GM23338 (cell line): Measurements from ENCODE around the gene RPL39L. TPM values are rescaled to one million over a fixed set of nuclear protein-coding genes. Genes with fewer than 3 reads are reported as not detected.

Experiments used
- ATAC-seq: fragments of 200-7000 bp; cut with Tn5 transposase; 3 replicates; pipeline ENCODE4 v1.9.1; 2020
- DNase-seq: peaks from one replicate; pipeline ENCODE4 v3.0.0-alpha.2; 2015; ENCODE audit warnings: low spot score
- H2AFZ ChIP-seq: fragments of 200-600 bp; sonication (generic); 2 replicates; pipeline ENCODE4 v1.8.0; 2016; ENCODE audit warnings: antibody characterized with exemption, mild to moderate bottlenecking, moderate library complexity
- H3F3A ChIP-seq: fragments of 200-600 bp; sonication (generic); replicated peaks from 2 replicates; pipeline ENCODE4 v1.8.0; 2017; ENCODE audit warnings: antibody characterized with exemption, mixed run types, low read depth
- H3K27ac ChIP-seq: fragments of 200-600 bp; sonication (generic); 2 replicates; pipeline ENCODE4 v1.6.1; 2016; ENCODE audit warnings: low read depth
- H3K27me3 ChIP-seq: fragments of 200-600 bp; sonication (generic); 2 replicates; pipeline ENCODE4 v1.8.0; 2016; ENCODE audit warnings: mild to moderate bottlenecking, mixed run types, moderate library complexity; ENCODE audit not compliant: insufficient read depth
- H3K36me3 ChIP-seq: fragments of 200-600 bp; sonication (generic); 2 replicates; pipeline ENCODE4 v1.8.0; 2016; ENCODE audit warnings: mild to moderate bottlenecking; ENCODE audit not compliant: insufficient read depth
- H3K4me1 ChIP-seq: fragments of 200-600 bp; sonication (generic); 2 replicates; pipeline ENCODE4 v1.8.0; 2016; ENCODE audit warnings: mild to moderate bottlenecking, moderate library complexity; ENCODE audit not compliant: insufficient read depth
- H3K4me2 ChIP-seq: fragments of 200-600 bp; sonication (generic); 2 replicates; pipeline ENCODE4 v1.7.1; 2017; ENCODE audit warnings: mixed run types
- H3K4me3 ChIP-seq: fragments of 200-600 bp; sonication (generic); 2 replicates; pipeline ENCODE4 v1.6.1; 2016; ENCODE audit warnings: mixed run types
- H3K79me2 ChIP-seq: fragments of 200-600 bp; sonication (generic); replicated peaks from 2 replicates; pipeline ENCODE4 v1.8.0; 2017; ENCODE audit warnings: mild to moderate bottlenecking; ENCODE audit not compliant: insufficient read depth
- H3K9me2 ChIP-seq: fragments of 200-600 bp; sonication (generic); 2 replicates; pipeline ENCODE4 v1.8.0; 2017; ENCODE audit not compliant: insufficient read depth
- H4K20me1 ChIP-seq: fragments of 200-600 bp; sonication (generic); replicated peaks from 2 replicates; pipeline ENCODE4 v1.8.0; 2017; ENCODE audit warnings: mild to moderate bottlenecking; ENCODE audit not compliant: insufficient read depth
- H3K27ac Mint-ChIP-seq: 2 replicates; pipeline ENCODE4 v1.8.0; 2020; ENCODE audit warnings: inconsistent platforms, mild to moderate bottlenecking, moderate library complexity, mixed read lengths
- H3K27me3 Mint-ChIP-seq: 3 replicates; pipeline ENCODE4 v1.8.0; 2022; ENCODE audit warnings: low read depth, mild to moderate bottlenecking, moderate library complexity, mixed read lengths, inconsistent platforms; ENCODE audit not compliant: insufficient read depth, poor library complexity
- H3K36me3 Mint-ChIP-seq: 3 replicates; pipeline ENCODE4 v1.8.0; 2021; ENCODE audit warnings: low read depth, mild to moderate bottlenecking, inconsistent platforms, moderate library complexity, mixed read lengths
- H3K4me1 Mint-ChIP-seq: 3 replicates; pipeline ENCODE4 v1.8.0; 2020; ENCODE audit warnings: mild to moderate bottlenecking, inconsistent platforms, mixed read lengths
- H3K4me3 Mint-ChIP-seq: 3 replicates; pipeline ENCODE4 v1.8.0; 2021; ENCODE audit warnings: moderate library complexity, mild to moderate bottlenecking, inconsistent platforms, mixed read lengths
- H3K9me3 Mint-ChIP-seq: 3 replicates; pipeline ENCODE4 v1.8.0; 2020; ENCODE audit warnings: moderate library complexity, mild to moderate bottlenecking, inconsistent platforms, mixed read lengths
- CREB1 ChIP-seq: fragments of 250-450 bp; sonication (Bioruptor Pico); IDR thresholded peaks from 2 replicates; pipeline ENCODE4 v1.5.0; 2020; ENCODE audit warnings: low read depth, mild to moderate bottlenecking, moderate library complexity
- CTCF ChIP-seq, 2 experiments: fragments of 200-600 bp in 1 of 2; sonication (generic) in 1 of 2; conservative IDR thresholded peaks; 2 replicates each; pipeline versions ENCODE4 v1.5.1 to v1.6.1; 2016 to 2017; ENCODE audit warnings: antibody characterized with exemption in 2 of 2, low read depth in 2 of 2, mild to moderate bottlenecking in 2 of 2, moderate library complexity in 1 of 2
- ETS1 ChIP-seq: IDR thresholded peaks from 2 replicates; pipeline ENCODE4 v1.6.1; 2016; ENCODE audit warnings: antibody characterized with exemption
- EZH2 ChIP-seq: fragments of 200-600 bp; sonication (generic); IDR thresholded peaks from one replicate; pipeline ENCODE4 v1.8.0; 2017; ENCODE audit warnings: antibody characterized with exemption, mild to moderate bottlenecking, low read depth; ENCODE audit not compliant: unreplicated experiment
- EZH2phosphoT487 ChIP-seq: fragments of 200-600 bp; sonication (generic); IDR thresholded peaks from one replicate; pipeline ENCODE4 v1.8.1; 2018; ENCODE audit warnings: antibody characterized with exemption; ENCODE audit not compliant: unreplicated experiment
- JUNB ChIP-seq: IDR thresholded peaks from one replicate; pipeline ENCODE4 v1.6.1; 2016; ENCODE audit warnings: antibody characterized with exemption; ENCODE audit not compliant: unreplicated experiment
- NANOG ChIP-seq: IDR thresholded peaks from 2 replicates; pipeline ENCODE4 v1.6.1; 2016; ENCODE audit warnings: antibody characterized with exemption, borderline replicate concordance
- POLR2AphosphoS5 ChIP-seq: IDR thresholded peaks from 2 replicates; pipeline ENCODE4 v1.6.1; 2016; ENCODE audit warnings: antibody characterized with exemption, low read depth
- REST ChIP-seq: IDR thresholded peaks from one replicate; pipeline ENCODE4 v1.6.1; 2018; ENCODE audit warnings: antibody characterized with exemption; ENCODE audit not compliant: unreplicated experiment
- STAT1 ChIP-seq: IDR thresholded peaks from one replicate; pipeline ENCODE4 v1.6.1; 2016; ENCODE audit warnings: antibody characterized with exemption; ENCODE audit not compliant: unreplicated experiment
- ZNF114 ChIP-seq: fragments of 250-450 bp; sonication (Bioruptor Pico); IDR thresholded peaks from 2 replicates; pipeline ENCODE4 v1.5.0; 2020; ENCODE audit warnings: mild to moderate bottlenecking, moderate library complexity
- ZNF331 ChIP-seq: fragments of 250-450 bp; sonication (Bioruptor Pico); IDR thresholded peaks from 2 replicates; pipeline ENCODE4 v1.5.0; 2020; ENCODE audit warnings: low read depth, mild to moderate bottlenecking, moderate library complexity
- polyA plus RNA-seq: library from polyadenylated mRNA; unstranded; fragments of >200 nt; fragmentation: Nextera tagmentation; extraction: Ambion mirVana; gene quantifications from 2 replicates; pipeline ENCODE4 v1.2.1, GENCODE V29; 2016
- total RNA-seq: library from RNA; depleted of rRNA; stranded (reverse); fragments of >200 nt; shearing (Covaris generic); gene quantifications from 2 replicates; pipeline ENCODE4 v1.2.3, GENCODE V29; 2014

RPL39L gene
- total and polyA plus RNA-seq, 2 experiments from 2014 or later, result 70.6 to 155 TPM

DNA sequence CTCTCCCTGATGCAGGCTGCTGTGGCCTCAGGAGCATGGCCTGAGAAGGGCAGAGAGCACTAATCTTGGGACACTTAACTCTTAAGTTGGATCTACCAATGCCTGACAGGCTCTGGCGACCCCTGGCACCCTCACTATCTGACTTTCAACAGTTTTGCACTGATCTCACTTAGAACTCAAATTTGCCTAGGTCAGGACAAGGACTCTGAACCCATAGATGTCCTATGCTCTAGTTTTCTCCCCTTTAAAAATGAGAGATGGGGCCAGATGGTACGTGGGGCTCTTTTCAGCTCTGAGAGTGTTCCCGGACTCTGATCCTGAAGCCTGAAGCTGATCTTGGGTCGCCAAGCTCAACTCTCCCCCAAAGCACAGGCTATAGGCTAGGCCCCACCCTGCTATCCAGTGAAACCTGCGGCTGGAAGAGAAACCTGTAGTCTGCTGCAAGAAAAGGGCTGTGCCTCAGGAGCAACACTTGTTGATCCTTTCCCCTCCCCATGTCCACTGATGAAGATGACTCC lies 65.7 kb downstream of the RPL39L start:
- H3K27ac Mint-ChIP-seq, result no peak overlapping the region
- Histone ChIP-seq H3K4me3 (no peak overlapping the region), H3K9me2 (no peaks in the 10 kb centered on the region), H3K4me2 (no peak overlapping the region), H3F3A (no peaks in the 10 kb centered on the region; the same call in 1 of the 2 replicates), H3K27me3 (no peaks in the 10 kb centered on the region), H3K79me2 (no peaks in the 10 kb centered on the region), H4K20me1 (peaks cover 2% of the 10 kb centered on the region), H3K36me3 (peaks cover 10% of the 10 kb centered on the region), H3K4me1 (peaks cover 12% of the 10 kb centered on the region; the same call in 1 of the 2 replicates), H2AFZ (no peak overlapping the region), H3K27ac (no peak overlapping the region)
- peaks cover 68% of the 10 kb centered on the region for H3K36me3 Mint-ChIP-seq
- TF ChIP-seq STAT1, result no peak
- H3K9me3 Mint-ChIP-seq, result no peaks in the 10 kb centered on the region; the same call in 2 of the 3 replicates
- no peak overlapping the region for H3K4me3 Mint-ChIP-seq
- ATAC-seq (no peak), DNase-seq (no peak)
- peaks cover 14% of the 10 kb centered on the region for H3K27me3 Mint-ChIP-seq
- H3K4me1 Mint-ChIP-seq, result peaks cover 10% of the 10 kb centered on the region; the same call in 2 of the 3 replicates

DNA sequence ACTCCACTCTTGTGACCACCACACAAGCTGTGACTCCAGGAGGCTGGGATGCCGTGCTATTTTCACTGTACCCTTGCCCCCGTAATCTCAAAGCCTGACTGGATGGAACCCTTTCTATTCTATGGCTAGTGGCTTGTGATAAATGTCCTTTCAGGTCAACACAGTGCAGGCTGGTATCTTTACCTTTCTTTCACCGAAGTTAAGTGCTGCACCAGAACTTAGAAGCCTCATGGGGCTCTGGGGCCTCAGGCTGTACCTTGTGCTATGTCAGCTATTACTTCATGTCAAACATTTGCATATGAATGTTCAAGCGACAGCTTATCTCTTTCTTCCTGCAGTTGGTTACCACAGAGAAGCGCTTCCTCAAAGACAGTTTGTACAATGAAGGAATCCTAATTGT lies 66.8 kb downstream of the RPL39L start:
- Histone ChIP-seq H3K4me1 (peaks cover 12% of the 10 kb centered on the region; the same call in 1 of the 2 replicates), H3K4me2 (no peak overlapping the region), H3K4me3 (no peak overlapping the region), H3K27me3 (no peaks in the 10 kb centered on the region), H3F3A (peaks cover 2% of the 10 kb centered on the region; the same call in 1 of the 2 replicates), H3K79me2 (no peaks in the 10 kb centered on the region), H2AFZ (no peak overlapping the region), H3K9me2 (no peaks in the 10 kb centered on the region), H4K20me1 (peaks cover 2% of the 10 kb centered on the region), H3K27ac (no peak overlapping the region), H3K36me3 (peaks cover 10% of the 10 kb centered on the region)
- ATAC-seq, result peak; percentile 15; the same call in 2 of the 3 replicates
- H3K36me3 Mint-ChIP-seq, result peaks cover 67% of the 10 kb centered on the region
- peak; percentile 11 for DNase-seq
- H3K4me3 Mint-ChIP-seq, result no peak overlapping the region
- no peaks in the 10 kb centered on the region; the same call in 2 of the 3 replicates for H3K9me3 Mint-ChIP-seq
- peaks cover 7% of the 10 kb centered on the region for H3K27me3 Mint-ChIP-seq
- H3K27ac Mint-ChIP-seq, result no peak overlapping the region
- H3K4me1 Mint-ChIP-seq, result peaks cover 9% of the 10 kb centered on the region; the same call in 2 of the 3 replicates
- no peak for TF ChIP-seq CREB1 (CRISPR knock-in tag)
- TF ChIP-seq ZNF114, result no peak
- TF ChIP-seq EZH2, result no peak
- no peak for TF ChIP-seq POLR2AphosphoS5
- TF ChIP-seq REST, result no peak
- TF ChIP-seq ZNF331 (CRISPR knock-in tag), result no peak
- TF ChIP-seq JUNB, result no peak
- no peak for TF ChIP-seq EZH2phosphoT487
- no peak for TF ChIP-seq CTCF (conservative IDR thresholded peaks at IDR 0.05; ENCODE audit: low read depth in 2 of 2)
- no peak for TF ChIP-seq STAT1
- no peak for TF ChIP-seq ETS1
- TF ChIP-seq NANOG, result no peak
